DOHH2 (cell line): ENCODE results near the gene CEMIP2.

Source experiments
- EZH2phosphoT487 ChIP-seq: fragments of 200-600 bp; sonication (generic); IDR thresholded peaks from 2 replicates; pipeline ENCODE4 v1.6.1; 2017; ENCODE audit warnings: borderline replicate concordance, mild to moderate bottlenecking, antibody characterized with exemption, low read length, moderate library complexity, mixed read lengths
- TF ChIP-seq, protein P1 (sequence below): fragments of 200-600 bp; sonication (generic); IDR thresholded peaks from one replicate; pipeline ENCODE4 v1.5.1; 2014; ENCODE audit warnings: antibody characterized with exemption, mild to moderate bottlenecking, low read depth, low read length; ENCODE audit not compliant: poor library complexity, severe bottlenecking

DNA sequence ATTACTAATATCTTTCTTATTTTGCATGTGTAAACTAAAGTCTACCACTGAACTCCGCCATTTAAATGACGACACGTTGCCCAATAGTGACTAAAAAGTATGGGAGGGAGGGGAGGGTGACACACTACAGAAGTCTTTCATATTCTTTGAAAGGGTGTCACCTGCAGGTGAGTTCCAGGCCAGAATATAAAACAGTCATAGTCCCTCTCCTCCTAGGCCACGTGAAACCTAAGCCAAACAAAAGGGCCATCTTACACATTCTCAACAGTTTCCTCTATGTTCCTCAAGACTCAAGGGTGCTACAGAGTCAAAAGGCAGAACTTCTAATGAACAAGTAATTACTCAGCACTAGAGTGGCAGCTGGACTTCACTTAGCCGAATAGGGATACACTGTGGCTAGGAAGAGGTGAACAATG, 6.4 kb downstream of the CEMIP2 start:
- TF ChIP-seq, protein P1, sequence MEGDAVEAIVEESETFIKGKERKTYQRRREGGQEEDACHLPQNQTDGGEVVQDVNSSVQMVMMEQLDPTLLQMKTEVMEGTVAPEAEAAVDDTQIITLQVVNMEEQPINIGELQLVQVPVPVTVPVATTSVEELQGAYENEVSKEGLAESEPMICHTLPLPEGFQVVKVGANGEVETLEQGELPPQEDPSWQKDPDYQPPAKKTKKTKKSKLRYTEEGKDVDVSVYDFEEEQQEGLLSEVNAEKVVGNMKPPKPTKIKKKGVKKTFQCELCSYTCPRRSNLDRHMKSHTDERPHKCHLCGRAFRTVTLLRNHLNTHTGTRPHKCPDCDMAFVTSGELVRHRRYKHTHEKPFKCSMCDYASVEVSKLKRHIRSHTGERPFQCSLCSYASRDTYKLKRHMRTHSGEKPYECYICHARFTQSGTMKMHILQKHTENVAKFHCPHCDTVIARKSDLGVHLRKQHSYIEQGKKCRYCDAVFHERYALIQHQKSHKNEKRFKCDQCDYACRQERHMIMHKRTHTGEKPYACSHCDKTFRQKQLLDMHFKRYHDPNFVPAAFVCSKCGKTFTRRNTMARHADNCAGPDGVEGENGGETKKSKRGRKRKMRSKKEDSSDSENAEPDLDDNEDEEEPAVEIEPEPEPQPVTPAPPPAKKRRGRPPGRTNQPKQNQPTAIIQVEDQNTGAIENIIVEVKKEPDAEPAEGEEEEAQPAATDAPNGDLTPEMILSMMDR: no peak
- TF ChIP-seq EZH2phosphoT487: no peak
